OCI-LY1 (cell line): ENCODE data around the gene IL20RA.

Source experiments
- H2AFZ ChIP-seq: fragments of 200-600 bp; sonication (generic), shearing (Covaris generic); 2 replicates; pipeline ENCODE4 v1.6.0; 2014; ENCODE audit warnings: antibody characterized with exemption, mild to moderate bottlenecking, low read length
- H3F3A ChIP-seq: fragments of 200-600 bp; sonication (generic), shearing (Covaris generic); 2 replicates; pipeline ENCODE4 v1.6.0; 2014; ENCODE audit warnings: mild to moderate bottlenecking, antibody characterized with exemption, low read length, moderate library complexity; ENCODE audit not compliant: insufficient read depth
- H3K27ac ChIP-seq: fragments of 200-600 bp; sonication (generic); 2 replicates; pipeline ENCODE4 v1.5.1; 2014; ENCODE audit warnings: low read length, mixed run types, mild to moderate bottlenecking, low read depth; ENCODE audit not compliant: poor library complexity, severe bottlenecking
- H3K27me3 ChIP-seq: fragments of 200-600 bp; sonication (generic); 2 replicates; pipeline ENCODE4 v1.6.0; 2014; ENCODE audit warnings: antibody characterized with exemption, mild to moderate bottlenecking, low read length, moderate library complexity; ENCODE audit not compliant: insufficient read depth
- H3K36me3 ChIP-seq: fragments of 200-600 bp; sonication (generic); 2 replicates; pipeline ENCODE4 v1.6.1; 2014; ENCODE audit warnings: mild to moderate bottlenecking, antibody characterized with exemption, low read length, moderate library complexity, mixed read lengths; ENCODE audit not compliant: insufficient read depth
- H3K4me1 ChIP-seq: fragments of 200-600 bp; sonication (generic); 2 replicates; pipeline ENCODE4 v1.5.1; 2014; ENCODE audit warnings: mild to moderate bottlenecking, low read length, moderate library complexity; ENCODE audit not compliant: insufficient read depth, severe bottlenecking
- H3K4me2 ChIP-seq: fragments of 200-600 bp; sonication (generic), shearing (Covaris generic); 2 replicates; pipeline ENCODE4 v1.6.1; 2014; ENCODE audit warnings: low read length
- H3K4me3 ChIP-seq: fragments of 200-600 bp; sonication (generic); 2 replicates; pipeline ENCODE4 v1.5.1; 2014; ENCODE audit warnings: low read length, low read depth, mild to moderate bottlenecking, mixed read lengths; ENCODE audit not compliant: poor library complexity, severe bottlenecking
- H3K79me2 ChIP-seq: fragments of 200-600 bp; shearing (Covaris generic); 2 replicates; pipeline ENCODE4 v1.6.1; 2016; ENCODE audit warnings: mixed run types, low read length, mixed read lengths; ENCODE audit not compliant: insufficient read depth
- H3K9ac ChIP-seq: fragments of 200-600 bp; sonication (generic), shearing (Covaris generic); 2 replicates; pipeline ENCODE4 v1.6.1; 2014; ENCODE audit warnings: mild to moderate bottlenecking, low read length, mixed read lengths
- H3K9me2 ChIP-seq: fragments of 200-600 bp; sonication (generic), shearing (Covaris generic); 2 replicates; pipeline ENCODE4 v1.6.1; 2014; ENCODE audit warnings: low read depth, mild to moderate bottlenecking, low read length, mixed read lengths
- H3K9me3 ChIP-seq: fragments of 200-600 bp; shearing (Covaris generic); 2 replicates; pipeline ENCODE4 v1.6.1; 2014; ENCODE audit warnings: low read length, mixed read lengths
- H4K20me1 ChIP-seq: fragments of 200-600 bp; sonication (generic), shearing (Covaris generic); 2 replicates; pipeline ENCODE4 v1.6.0; 2016; ENCODE audit warnings: mild to moderate bottlenecking, low read length; ENCODE audit not compliant: insufficient read depth
- EZH2 ChIP-seq: fragments of 200-600 bp; sonication (generic), shearing (Covaris generic); IDR thresholded peaks from 2 replicates; pipeline ENCODE4 v1.8.0; 2017; ENCODE audit warnings: borderline replicate concordance, mixed run types, mild to moderate bottlenecking, antibody characterized with exemption, low read length, moderate library complexity, mixed read lengths
- TF ChIP-seq, protein P1 (sequence below): fragments of 200-600 bp; sonication (generic), shearing (Covaris generic); IDR thresholded peaks from 2 replicates; pipeline ENCODE4 v1.5.1; 2017; ENCODE audit warnings: mild to moderate bottlenecking, antibody characterized with exemption, low read length, moderate library complexity, mixed read lengths

The IL20RA gene

DNA sequence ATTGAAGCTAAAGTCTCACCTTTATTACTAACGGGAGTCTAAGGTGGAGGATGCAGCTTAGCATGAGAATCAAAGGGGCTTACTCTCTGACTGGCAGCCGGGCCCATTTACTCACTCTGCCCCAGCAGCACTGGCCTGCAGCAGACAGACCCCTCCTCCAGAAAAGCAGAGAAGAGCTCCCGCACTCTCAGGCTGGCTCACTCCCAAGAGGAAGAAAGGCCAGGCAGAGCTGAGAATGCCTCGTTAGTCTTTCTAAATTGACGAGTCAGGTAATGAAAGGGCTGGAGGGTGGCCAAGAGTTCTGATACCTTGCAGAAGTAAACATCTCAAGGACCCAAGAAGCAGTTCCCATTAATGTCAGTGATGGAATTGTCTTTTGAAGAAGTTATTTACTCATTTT is 44.5 kb upstream of the IL20RA start:
- H3K4me1 ChIP-seq: no peaks in the 10 kb centered on the region
- H3K4me3 ChIP-seq: no peak overlapping the region
- H3K9ac ChIP-seq: no peak overlapping the region
- no peaks in the 10 kb centered on the region for H3F3A ChIP-seq
- H3K9me3 ChIP-seq: no peaks in the 10 kb centered on the region
- H3K36me3 ChIP-seq: no peaks in the 10 kb centered on the region
- no peak overlapping the region for H3K4me2 ChIP-seq
- no peaks in the 10 kb centered on the region for H3K79me2 ChIP-seq
- H3K27ac ChIP-seq: no peak overlapping the region
- no peaks in the 10 kb centered on the region for H3K9me2 ChIP-seq
- H4K20me1 ChIP-seq: no peaks in the 10 kb centered on the region
- peaks cover 7% of the 10 kb centered on the region; the same call in 1 of the 2 replicates for H3K27me3 ChIP-seq
- no peak overlapping the region for H2AFZ ChIP-seq
- TF ChIP-seq, protein P1, sequence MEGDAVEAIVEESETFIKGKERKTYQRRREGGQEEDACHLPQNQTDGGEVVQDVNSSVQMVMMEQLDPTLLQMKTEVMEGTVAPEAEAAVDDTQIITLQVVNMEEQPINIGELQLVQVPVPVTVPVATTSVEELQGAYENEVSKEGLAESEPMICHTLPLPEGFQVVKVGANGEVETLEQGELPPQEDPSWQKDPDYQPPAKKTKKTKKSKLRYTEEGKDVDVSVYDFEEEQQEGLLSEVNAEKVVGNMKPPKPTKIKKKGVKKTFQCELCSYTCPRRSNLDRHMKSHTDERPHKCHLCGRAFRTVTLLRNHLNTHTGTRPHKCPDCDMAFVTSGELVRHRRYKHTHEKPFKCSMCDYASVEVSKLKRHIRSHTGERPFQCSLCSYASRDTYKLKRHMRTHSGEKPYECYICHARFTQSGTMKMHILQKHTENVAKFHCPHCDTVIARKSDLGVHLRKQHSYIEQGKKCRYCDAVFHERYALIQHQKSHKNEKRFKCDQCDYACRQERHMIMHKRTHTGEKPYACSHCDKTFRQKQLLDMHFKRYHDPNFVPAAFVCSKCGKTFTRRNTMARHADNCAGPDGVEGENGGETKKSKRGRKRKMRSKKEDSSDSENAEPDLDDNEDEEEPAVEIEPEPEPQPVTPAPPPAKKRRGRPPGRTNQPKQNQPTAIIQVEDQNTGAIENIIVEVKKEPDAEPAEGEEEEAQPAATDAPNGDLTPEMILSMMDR: no peak
- no peak for TF ChIP-seq EZH2

DNA sequence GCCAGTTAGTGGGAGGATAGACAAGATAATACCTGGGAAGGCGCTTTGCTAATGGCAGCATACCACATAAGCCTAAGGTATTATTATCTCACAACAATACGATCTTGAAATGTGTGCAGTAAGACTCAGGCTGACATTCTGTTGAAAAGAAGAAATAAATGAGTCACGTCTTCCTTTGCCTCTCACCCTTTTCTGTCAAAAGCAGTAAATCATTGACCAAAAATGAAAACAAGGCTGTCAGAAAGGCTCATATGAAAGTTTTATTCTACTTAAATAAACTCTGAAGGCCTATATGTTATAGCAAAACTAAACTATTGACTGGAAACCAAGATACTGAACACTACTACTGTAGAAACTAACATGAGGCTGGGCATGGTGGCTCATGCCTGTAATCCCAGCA is 43.1 kb upstream of the IL20RA start:
- Histone ChIP-seq H3K9ac (no peak overlapping the region), H3K4me1 (no peaks in the 10 kb centered on the region), H3K9me3 (no peaks in the 10 kb centered on the region), H3K4me2 (no peak overlapping the region), H3K4me3 (no peak overlapping the region), H3K36me3 (no peaks in the 10 kb centered on the region), H2AFZ (no peak overlapping the region), H3K9me2 (no peaks in the 10 kb centered on the region), H3F3A (no peaks in the 10 kb centered on the region), H4K20me1 (no peaks in the 10 kb centered on the region), H3K79me2 (no peaks in the 10 kb centered on the region), H3K27me3 (peaks cover 7% of the 10 kb centered on the region; the same call in 1 of the 2 replicates), H3K27ac (no peak overlapping the region)
- TF ChIP-seq, protein P1: no peak
- no peak for TF ChIP-seq EZH2

DNA sequence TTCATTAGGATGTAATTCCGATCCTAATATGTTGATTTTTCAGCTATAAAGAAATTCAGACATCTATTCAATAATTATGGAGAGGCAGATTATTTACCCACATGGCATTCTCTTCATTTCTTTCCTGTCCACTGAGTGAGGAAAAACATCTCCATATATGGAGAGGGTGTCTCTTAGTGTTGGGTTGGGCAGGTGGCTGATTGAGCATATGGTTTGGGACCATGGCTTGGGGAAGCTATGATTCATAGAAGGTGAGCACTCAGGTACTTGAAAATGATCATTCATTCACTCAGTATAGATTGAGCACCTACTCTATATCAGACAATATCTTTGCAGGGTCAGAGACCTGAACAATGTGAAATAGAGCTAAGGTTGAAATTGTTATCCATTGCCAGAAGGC is 41.3 kb upstream of the IL20RA start:
- Histone ChIP-seq H3K9me3 (no peaks in the 10 kb centered on the region), H3K4me2 (no peak overlapping the region), H3K4me1 (no peaks in the 10 kb centered on the region), H3K4me3 (no peak overlapping the region), H3K79me2 (no peaks in the 10 kb centered on the region), H3K27me3 (peaks cover 7% of the 10 kb centered on the region; the same call in 1 of the 2 replicates), H4K20me1 (no peaks in the 10 kb centered on the region), H3K9me2 (no peaks in the 10 kb centered on the region), H3K36me3 (no peaks in the 10 kb centered on the region), H2AFZ (no peak overlapping the region), H3K9ac (no peak overlapping the region), H3F3A (no peaks in the 10 kb centered on the region), H3K27ac (no peak overlapping the region)
- no peak for TF ChIP-seq EZH2
- TF ChIP-seq, protein P1: no peak
